ENCODE results near the gene PRPH2. TPM values are rescaled to one million over a fixed set of nuclear protein-coding genes. Genes with fewer than 3 reads are reported as not detected.
"Not testable (repeated sequence)": the region's sequence is repeated elsewhere in the genome, so short reads cannot be mapped to it uniquely, and the experiment has no call there.

PRPH2 gene
- total RNA-seq, 6 experiments from 2014 or later: 0.16 TPM; not detected in 5

DNA sequence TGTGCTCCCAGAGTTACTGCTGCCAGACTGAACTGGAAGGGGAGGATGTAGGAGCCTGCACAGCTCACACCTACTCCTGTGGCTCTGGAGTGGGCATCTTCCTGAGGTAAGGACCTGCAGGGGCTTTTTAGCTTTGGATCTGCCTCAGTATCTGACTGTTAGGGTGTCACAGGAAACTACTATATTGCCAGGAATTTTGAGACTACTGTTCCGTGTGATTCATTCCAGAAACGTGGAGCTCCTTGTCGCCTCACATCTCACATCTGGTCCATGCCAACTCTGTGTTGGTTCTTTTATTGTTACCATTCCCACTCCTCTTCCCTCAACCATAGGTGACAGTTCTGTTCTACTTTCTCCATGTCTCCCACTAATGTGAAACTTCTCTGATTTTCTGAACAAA is 34.1 kb downstream of the PRPH2 start:
- WGBS (ENCODE audit: insufficient coverage, low coverage, low lambda C conversion rate, missing lambda C conversion rate): 88% methylated on average over 3 of the region's 3 CpGs
- intact Hi-C loops (cut with DNase I): no loop called here
- ATAC-seq: no peak

DNA sequence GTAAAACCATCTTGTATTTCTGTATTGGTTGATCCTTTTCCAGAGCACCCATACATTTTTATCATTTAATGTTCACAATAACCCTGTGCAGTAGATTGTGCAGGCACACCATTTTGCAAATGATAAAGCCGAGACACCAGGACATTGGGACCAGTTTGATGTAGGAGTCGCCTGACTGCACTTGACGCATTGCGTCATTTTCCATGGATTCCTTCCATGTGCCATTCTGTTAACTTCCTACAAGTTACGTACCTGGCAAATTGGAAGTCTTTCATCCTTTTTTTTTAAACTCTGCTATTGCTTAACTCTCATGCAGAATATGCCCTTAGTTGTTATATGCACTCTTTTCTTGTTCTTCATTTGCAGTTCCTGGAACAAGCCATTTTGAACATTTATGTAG is 43.0 kb downstream of the PRPH2 start:
- Histone ChIP-seq H3K27me3 (no peaks in the 10 kb centered on the region), H3K27ac (no peak overlapping the region), H3K4me3 (no peak overlapping the region), H3K4me1 (no peaks in the 10 kb centered on the region), H3K9me3 (no peaks in the 10 kb centered on the region), H3K36me3 (peaks cover 12 to 98% (median 56%) of the 10 kb centered on the region in 4 donors)
- no peak for TF ChIP-seq POLR2A (IDR thresholded peaks at IDR 0.05)
- TF ChIP-seq, protein P1, sequence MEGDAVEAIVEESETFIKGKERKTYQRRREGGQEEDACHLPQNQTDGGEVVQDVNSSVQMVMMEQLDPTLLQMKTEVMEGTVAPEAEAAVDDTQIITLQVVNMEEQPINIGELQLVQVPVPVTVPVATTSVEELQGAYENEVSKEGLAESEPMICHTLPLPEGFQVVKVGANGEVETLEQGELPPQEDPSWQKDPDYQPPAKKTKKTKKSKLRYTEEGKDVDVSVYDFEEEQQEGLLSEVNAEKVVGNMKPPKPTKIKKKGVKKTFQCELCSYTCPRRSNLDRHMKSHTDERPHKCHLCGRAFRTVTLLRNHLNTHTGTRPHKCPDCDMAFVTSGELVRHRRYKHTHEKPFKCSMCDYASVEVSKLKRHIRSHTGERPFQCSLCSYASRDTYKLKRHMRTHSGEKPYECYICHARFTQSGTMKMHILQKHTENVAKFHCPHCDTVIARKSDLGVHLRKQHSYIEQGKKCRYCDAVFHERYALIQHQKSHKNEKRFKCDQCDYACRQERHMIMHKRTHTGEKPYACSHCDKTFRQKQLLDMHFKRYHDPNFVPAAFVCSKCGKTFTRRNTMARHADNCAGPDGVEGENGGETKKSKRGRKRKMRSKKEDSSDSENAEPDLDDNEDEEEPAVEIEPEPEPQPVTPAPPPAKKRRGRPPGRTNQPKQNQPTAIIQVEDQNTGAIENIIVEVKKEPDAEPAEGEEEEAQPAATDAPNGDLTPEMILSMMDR (IDR thresholded peaks at IDR 0.05): no peak
- ATAC-seq: no peak
- no peak for DNase-seq
- intact Hi-C loops (cut with DNase I): no loop called here
- 85% methylated on average over 5 of the region's 5 CpGs for WGBS (ENCODE audit: insufficient coverage, low coverage, low lambda C conversion rate, missing lambda C conversion rate)

More for the DNA sequence above, 34.1 kb downstream of the PRPH2 start:
- no peak for TF ChIP-seq POLR2A (IDR thresholded peaks at IDR 0.05)
- TF ChIP-seq, protein P1 (IDR thresholded peaks at IDR 0.05): no peak
- H3K4me3 ChIP-seq: no peak overlapping the region
- H3K36me3 ChIP-seq: peaks cover 5 to 84% (median 53%) of the 10 kb centered on the region in 4 donors
- H3K27ac ChIP-seq: no peak overlapping the region
- no peak for DNase-seq
- H3K27me3 ChIP-seq: no peaks in the 10 kb centered on the region
- H3K9me3 ChIP-seq: no peaks in the 10 kb centered on the region
- no peaks in the 10 kb centered on the region for H3K4me1 ChIP-seq

DNA sequence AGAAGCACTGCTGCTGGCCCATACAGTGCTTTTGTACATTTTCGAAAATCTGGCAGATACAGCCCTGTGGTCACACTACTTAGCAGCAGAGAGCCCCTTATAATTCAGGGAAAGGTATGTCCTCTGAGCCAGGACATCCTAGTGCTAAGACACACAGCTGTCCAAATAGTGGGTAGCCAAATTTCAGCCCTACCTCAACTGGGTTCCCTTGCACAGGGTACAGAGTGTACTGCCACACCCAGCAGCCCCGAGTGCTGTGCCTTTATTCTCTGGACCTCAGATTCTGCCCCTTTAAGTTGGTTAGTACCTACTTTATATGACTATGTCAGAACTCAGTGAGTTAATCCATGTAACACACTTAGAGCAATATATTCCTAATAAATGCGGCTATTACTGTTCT is 47.6 kb downstream of the PRPH2 start:
- 70% methylated on average over 1 of the region's 3 CpGs for WGBS (ENCODE audit: insufficient coverage, low coverage, low lambda C conversion rate, missing lambda C conversion rate)
- H3K36me3 ChIP-seq: peaks cover 12 to 100% (median 51%) of the 10 kb centered on the region in 4 donors
- TF ChIP-seq, protein P1 (IDR thresholded peaks at IDR 0.05): no peak
- DNase-seq: no peak
- no peaks in the 10 kb centered on the region for H3K9me3 ChIP-seq
- no peak overlapping the region for H3K27ac ChIP-seq
- no peaks in the 10 kb centered on the region for H3K4me1 ChIP-seq
- H3K4me3 ChIP-seq: no peak overlapping the region
- no peak for ATAC-seq
- intact Hi-C loops (cut with DNase I): no loop called here
- no peaks in the 10 kb centered on the region for H3K27me3 ChIP-seq

DNA sequence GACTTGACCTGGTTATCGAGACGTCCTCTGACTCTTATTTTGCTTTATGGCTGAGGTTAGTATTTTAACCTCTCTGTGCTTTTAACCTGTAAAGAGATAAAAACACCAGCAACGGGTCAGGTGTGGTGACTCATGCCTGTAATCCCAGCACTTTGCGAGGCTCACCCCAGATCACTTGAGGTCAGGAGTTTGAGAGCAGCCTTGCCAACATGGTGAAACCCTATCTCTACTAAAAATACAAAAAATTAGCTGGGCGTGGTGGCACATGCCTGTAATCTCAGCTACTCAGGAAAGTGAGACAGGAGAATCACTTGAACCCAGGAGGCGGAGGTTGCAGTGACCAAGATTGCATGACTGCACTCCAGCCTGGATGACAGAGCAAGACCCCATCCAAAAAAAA is 48.0 kb downstream of the PRPH2 start:
- H3K4me3 ChIP-seq; H3K27ac ChIP-seq; H3K4me1 ChIP-seq; H3K27me3 ChIP-seq; DNase-seq; H3K9me3 ChIP-seq; intact Hi-C loops (cut with DNase I): not testable (repeated sequence)
- H3K36me3 ChIP-seq: peaks cover 12 to 100% (median 50%) of the 10 kb centered on the region in 4 donors
- 86% methylated on average over 5 of the region's 6 CpGs for WGBS (ENCODE audit: insufficient coverage, low coverage, low lambda C conversion rate, missing lambda C conversion rate)
- peak in 1 of 4 donors; percentile 25 for ATAC-seq

DNA sequence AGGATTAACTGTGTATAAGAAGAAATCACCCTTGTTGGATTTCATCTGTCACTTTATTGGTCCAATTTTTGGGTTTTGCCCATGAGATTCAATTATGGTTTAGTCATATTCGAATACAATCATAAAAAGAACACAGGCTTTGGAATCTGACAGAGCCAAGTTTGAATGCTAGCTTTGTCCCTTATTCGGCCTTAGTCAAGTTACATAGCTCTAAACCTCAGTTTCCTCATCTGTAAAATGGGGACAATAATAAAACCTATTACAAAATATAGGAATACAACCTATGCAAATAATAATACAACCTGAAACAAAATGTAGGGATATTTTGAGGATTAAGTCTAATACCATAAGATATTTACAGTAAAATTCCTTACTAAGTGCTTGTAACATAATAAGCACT is 57.7 kb downstream of the PRPH2 start:
- WGBS (ENCODE audit: insufficient coverage, low coverage, low lambda C conversion rate, missing lambda C conversion rate): 100% methylated on average over 2 of the region's 2 CpGs
- ATAC-seq: no peak
- peaks cover 4 to 67% (median 27%) of the 10 kb centered on the region in 4 donors for H3K36me3 ChIP-seq
- no peaks in the 10 kb centered on the region for H3K9me3 ChIP-seq
- DNase-seq: no peak
- H3K27me3 ChIP-seq: no peaks in the 10 kb centered on the region
- H3K4me3 ChIP-seq: no peak overlapping the region
- intact Hi-C loops (cut with DNase I): loop anchor here in 1 of 2 donors (10.0 kb wide), 1 partner anchor 210 kb away; the partner anchor contains the start of gene RPL7L1
- H3K27ac ChIP-seq: no peak overlapping the region
- TF ChIP-seq, protein P1 (IDR thresholded peaks at IDR 0.05): no peak
- no peak for TF ChIP-seq POLR2A (IDR thresholded peaks at IDR 0.05)
- H3K4me1 ChIP-seq: no peaks in the 10 kb centered on the region
